CD14-positive monocyte (primary cell): Measurements from ENCODE around the gene FAM131A. TPM values are rescaled to one million over a fixed set of nuclear protein-coding genes. Genes with fewer than 3 reads are reported as not detected.
A peak's percentile ranks its signal among the peaks of the same experiment; 100 is the strongest.

Source experiments
- DNase-seq, 3 donors: peaks; one replicate each; pipeline ENCODE4 v3.0.0-alpha.2; 2011 to 2022
- H2AFZ ChIP-seq: 2 replicates; pipeline ENCODE4 v1.6.0; 2012; ENCODE audit warnings: mild to moderate bottlenecking, low read depth, low read length, inconsistent platforms; ENCODE audit not compliant: insufficient read depth, poor library complexity, severe bottlenecking
- H3K27ac ChIP-seq, 2 donors: 1 replicate in 1 of 2; 2 replicates in 1 of 2; pipeline ENCODE4 v1.5.1; 2012 to 2013; ENCODE audit warnings: low read length in 2 of 2, control low read depth in 1 of 2, inconsistent platforms in 1 of 2, low read depth in 1 of 2, mild to moderate bottlenecking in 1 of 2
- H3K27me3 ChIP-seq, 2 donors: one replicate each; pipeline versions ENCODE4 v1.6.0 to v1.6.1; 2011 to 2013; ENCODE audit warnings: low read length in 2 of 2; ENCODE audit not compliant: control insufficient read depth in 2 of 2, insufficient read depth in 2 of 2
- H3K36me3 ChIP-seq, 2 donors: replicated peaks in 1 of 2; 1 replicate in 1 of 2; 2 replicates in 1 of 2; pipeline versions ENCODE4 v1.5.1 to v1.6.1; 2012 to 2013; ENCODE audit warnings: low read length in 2 of 2, control low read depth in 1 of 2, inconsistent platforms in 1 of 2, mild to moderate bottlenecking in 1 of 2; ENCODE audit not compliant: insufficient read depth in 2 of 2, control insufficient read depth in 1 of 2
- H3K4me1 ChIP-seq, 2 donors: 1 replicate in 1 of 2; 2 replicates in 1 of 2; pipeline versions ENCODE4 v1.5.1 to v1.6.1; 2012 to 2013; ENCODE audit warnings: low read length in 2 of 2, control low read depth in 1 of 2, inconsistent platforms in 1 of 2, mild to moderate bottlenecking in 1 of 2, moderate library complexity in 1 of 2; ENCODE audit not compliant: insufficient read depth in 2 of 2, control insufficient read depth in 1 of 2
- H3K4me2 ChIP-seq: replicated peaks from 2 replicates; pipeline ENCODE3; 2012; ENCODE audit warnings: low read length, moderate library complexity, mild to moderate bottlenecking; ENCODE audit not compliant: poor library complexity, severe bottlenecking; ENCODE audit errors: extremely low read depth
- H3K4me3 ChIP-seq, 3 experiments: fragments of 200-600 bp in 1 of 3; sonication (generic) in 1 of 3; replicated peaks in 1 of 3; 1 replicate in 2 of 3; 2 replicates in 1 of 3; pipeline ENCODE4 v1.5.1; 2011 to 2013; ENCODE audit warnings: low read length in 3 of 3, mild to moderate bottlenecking in 3 of 3, control low read depth in 2 of 3, low read depth in 2 of 3, inconsistent platforms in 1 of 3, moderate library complexity in 1 of 3
- H3K79me2 ChIP-seq: 2 replicates; pipeline ENCODE4 v1.6.0; 2012; ENCODE audit warnings: mild to moderate bottlenecking, control low read depth, inconsistent platforms, low read length, moderate library complexity; ENCODE audit not compliant: insufficient read depth
- H3K9ac ChIP-seq: 2 replicates; pipeline ENCODE4 v1.6.0; 2017; ENCODE audit warnings: low read length, mild to moderate bottlenecking; ENCODE audit not compliant: insufficient read depth, poor library complexity, severe bottlenecking
- H3K9me3 ChIP-seq, 2 donors: replicated peaks in 1 of 2; 1 replicate in 1 of 2; 2 replicates in 1 of 2; pipeline versions ENCODE4 v1.5.1 to v1.6.1; 2012 to 2013; ENCODE audit warnings: low read length in 2 of 2, control low read depth in 1 of 2; ENCODE audit not compliant: control insufficient read depth in 1 of 2, insufficient read depth in 1 of 2
- H4K20me1 ChIP-seq: 2 replicates; pipeline ENCODE4 v1.6.0; 2012; ENCODE audit warnings: mild to moderate bottlenecking, low read length, control low read depth, moderate library complexity; ENCODE audit not compliant: insufficient read depth
- H3K27ac Mint-ChIP-seq, 7 donors: one replicate each; pipeline ENCODE4 v1.8.0; 2020; ENCODE audit warnings: mild to moderate bottlenecking in 7 of 7, mixed read lengths in 7 of 7, moderate library complexity in 6 of 7, inconsistent platforms in 2 of 7
- H3K27me3 Mint-ChIP-seq, 3 donors: one replicate each; pipeline ENCODE4 v1.8.0; 2021 to 2022; ENCODE audit warnings: low read depth in 3 of 3, mild to moderate bottlenecking in 3 of 3, mixed read lengths in 3 of 3, moderate library complexity in 3 of 3, inconsistent platforms in 1 of 3
- H3K36me3 Mint-ChIP-seq, 2 donors: one replicate each; pipeline ENCODE4 v1.8.0; 2020; ENCODE audit warnings: mixed read lengths in 2 of 2, inconsistent platforms in 1 of 2, mild to moderate bottlenecking in 1 of 2
- H3K4me1 Mint-ChIP-seq: one replicate; pipeline ENCODE4 v1.8.0; 2020; ENCODE audit warnings: mild to moderate bottlenecking, mixed read lengths
- H3K4me3 Mint-ChIP-seq, 2 donors: one replicate each; pipeline ENCODE4 v1.8.0; 2020; ENCODE audit warnings: mild to moderate bottlenecking in 2 of 2, mixed read lengths in 2 of 2, moderate library complexity in 1 of 2
- H3K9me3 Mint-ChIP-seq, 7 donors: one replicate each; pipeline ENCODE4 v1.8.0; 2020 to 2022; ENCODE audit warnings: mixed read lengths in 7 of 7, mild to moderate bottlenecking in 6 of 7, moderate library complexity in 6 of 7, inconsistent platforms in 2 of 7
- WGBS: methylation state at CpG from one replicate; pipeline ENCODE4 v1.1.5; 2013; ENCODE audit warnings: missing lambda C conversion rate; ENCODE audit not compliant: insufficient coverage; 5-methylcytosine and 5-hydroxymethylcytosine counted together
- intact Hi-C, 2 donors: fragments of 100-400 bp; cut with micrococcal nuclease; formaldehyde crosslinking; loops; one replicate each; pipeline versions ENCODE4 v1.15.0 to v1.15.1; 2023
- polyA plus RNA-seq, 3 donors: library from polyadenylated mRNA; depleted of rRNA in 1 of 3; unstranded in 2 of 3; stranded (reverse) in 1 of 3; fragments of 300-500 nt in 2 of 3; fragments of >200 nt in 1 of 3; fragmentation: Illumina TruSeq in 2 of 3; gene quantifications; 1 replicate in 2 of 3; 2 replicates in 1 of 3; pipeline ENCODE4 v1.2.3, GENCODE V29; 2012 to 2021
- TF ChIP-seq, protein P1 (sequence below): fragments of 200-600 bp; IDR thresholded peaks from one replicate; pipeline ENCODE4 v1.8.0; 2022; ENCODE audit warnings: antibody characterized with exemption, mild to moderate bottlenecking

The FAM131A gene
- polyA plus RNA-seq, 3 donors, result 5.8 to 30.6 (median 7.7) TPM

DNA sequence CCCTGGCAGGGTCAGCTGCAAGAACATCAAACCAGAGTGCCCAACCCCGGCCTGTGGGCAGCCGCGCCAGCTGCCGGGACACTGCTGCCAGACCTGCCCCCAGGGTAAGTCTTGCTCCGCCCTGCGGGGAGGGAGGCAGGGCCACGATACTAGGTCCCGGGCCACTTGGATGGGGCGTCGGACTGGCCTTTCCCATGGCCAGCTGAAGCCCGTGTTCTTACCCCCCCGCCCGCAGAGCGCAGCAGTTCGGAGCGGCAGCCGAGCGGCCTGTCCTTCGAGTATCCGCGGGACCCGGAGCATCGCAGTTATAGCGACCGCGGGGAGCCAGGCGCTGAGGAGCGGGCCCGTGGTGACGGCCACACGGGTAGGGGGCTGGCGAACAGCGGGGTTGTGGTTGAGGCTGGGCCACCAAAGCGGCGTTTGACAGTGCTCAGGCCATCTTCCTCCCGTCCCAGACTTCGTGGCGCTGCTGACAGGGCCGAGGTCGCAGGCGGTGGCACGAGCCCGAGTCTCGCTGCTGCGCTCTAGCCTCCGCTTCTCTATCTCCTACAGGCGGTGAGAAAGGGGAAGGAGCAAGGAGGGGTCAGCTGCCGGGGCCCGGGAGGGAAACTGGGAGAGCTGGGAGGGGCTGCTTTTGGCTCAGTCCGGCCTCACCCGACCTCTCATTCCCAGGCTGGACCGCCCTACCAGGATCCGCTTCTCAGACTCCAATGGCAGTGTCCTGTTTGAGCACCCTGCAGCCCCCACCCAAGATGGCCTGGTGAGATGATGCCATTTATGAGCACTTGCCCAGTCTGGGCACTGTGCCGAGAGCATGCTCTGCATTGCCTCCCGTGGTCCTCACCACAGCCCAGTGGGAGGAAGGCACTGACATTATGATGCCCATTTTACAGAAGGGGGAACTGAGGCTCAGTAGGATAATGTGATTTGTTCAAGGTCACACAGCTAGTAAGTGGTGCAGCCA, 44.1 kb downstream of the FAM131A start:
- H3K9ac ChIP-seq, result peak overlapping the region; percentile 6

More for the DNA sequence above, 44.1 kb downstream of the FAM131A start:
- H3K9me3 Mint-ChIP-seq, result peaks cover 0 to 21% (median 6%) of the 10 kb centered on the region in 7 donors
- Histone ChIP-seq H3K4me2 (peak overlapping the region; percentile 59), H3K36me3 (no peaks in the 10 kb centered on the region), H3K4me3 (peak overlapping the region in 2 of 3 experiments; percentile 3 to 60), H3K9me3 (peaks cover 0 to 10% of the 10 kb centered on the region in 2 donors), H3K79me2 (no peaks in the 10 kb centered on the region), H3K27me3 (peaks cover 30 to 59% of the 10 kb centered on the region in 2 donors), H4K20me1 (no peaks in the 10 kb centered on the region), H2AFZ (peak overlapping the region; percentile 62), H3K4me1 (peaks cover 13 to 19% of the 10 kb centered on the region in 2 donors), H3K27ac (no peak overlapping the region)
- peak; percentile 59 to 66 (median 61) for DNase-seq
- intact Hi-C loops, result no loop called here
- peaks cover 70 to 74% (median 71%) of the 10 kb centered on the region in 3 donors for H3K27me3 Mint-ChIP-seq
- TF ChIP-seq, protein P1, sequence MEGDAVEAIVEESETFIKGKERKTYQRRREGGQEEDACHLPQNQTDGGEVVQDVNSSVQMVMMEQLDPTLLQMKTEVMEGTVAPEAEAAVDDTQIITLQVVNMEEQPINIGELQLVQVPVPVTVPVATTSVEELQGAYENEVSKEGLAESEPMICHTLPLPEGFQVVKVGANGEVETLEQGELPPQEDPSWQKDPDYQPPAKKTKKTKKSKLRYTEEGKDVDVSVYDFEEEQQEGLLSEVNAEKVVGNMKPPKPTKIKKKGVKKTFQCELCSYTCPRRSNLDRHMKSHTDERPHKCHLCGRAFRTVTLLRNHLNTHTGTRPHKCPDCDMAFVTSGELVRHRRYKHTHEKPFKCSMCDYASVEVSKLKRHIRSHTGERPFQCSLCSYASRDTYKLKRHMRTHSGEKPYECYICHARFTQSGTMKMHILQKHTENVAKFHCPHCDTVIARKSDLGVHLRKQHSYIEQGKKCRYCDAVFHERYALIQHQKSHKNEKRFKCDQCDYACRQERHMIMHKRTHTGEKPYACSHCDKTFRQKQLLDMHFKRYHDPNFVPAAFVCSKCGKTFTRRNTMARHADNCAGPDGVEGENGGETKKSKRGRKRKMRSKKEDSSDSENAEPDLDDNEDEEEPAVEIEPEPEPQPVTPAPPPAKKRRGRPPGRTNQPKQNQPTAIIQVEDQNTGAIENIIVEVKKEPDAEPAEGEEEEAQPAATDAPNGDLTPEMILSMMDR, result no peak
- WGBS, result 11% methylated on average over 41 of the region's 55 CpGs
- H3K4me3 Mint-ChIP-seq, result peak overlapping the region; percentile 66 to 86
- peaks cover 19% of the 10 kb centered on the region for H3K4me1 Mint-ChIP-seq
- peaks cover 0 to 8% of the 10 kb centered on the region in 2 donors for H3K36me3 Mint-ChIP-seq
- H3K27ac Mint-ChIP-seq, result no peak overlapping the region
